ENCODE data around the gene ATP8B3. TPM values are rescaled to one million over a fixed set of nuclear protein-coding genes. Genes with fewer than 3 reads are reported as not detected.
A peak's percentile ranks its signal among the peaks of the same experiment; 100 is the strongest.

ATP8B3 gene
- total and polyA plus RNA-seq, 9 of the 15 experiments (the other 6 are each of a cell fraction or from before 2014, with no cell fraction given), result 1.2 to 12.3 (median 3.8) TPM

DNA sequence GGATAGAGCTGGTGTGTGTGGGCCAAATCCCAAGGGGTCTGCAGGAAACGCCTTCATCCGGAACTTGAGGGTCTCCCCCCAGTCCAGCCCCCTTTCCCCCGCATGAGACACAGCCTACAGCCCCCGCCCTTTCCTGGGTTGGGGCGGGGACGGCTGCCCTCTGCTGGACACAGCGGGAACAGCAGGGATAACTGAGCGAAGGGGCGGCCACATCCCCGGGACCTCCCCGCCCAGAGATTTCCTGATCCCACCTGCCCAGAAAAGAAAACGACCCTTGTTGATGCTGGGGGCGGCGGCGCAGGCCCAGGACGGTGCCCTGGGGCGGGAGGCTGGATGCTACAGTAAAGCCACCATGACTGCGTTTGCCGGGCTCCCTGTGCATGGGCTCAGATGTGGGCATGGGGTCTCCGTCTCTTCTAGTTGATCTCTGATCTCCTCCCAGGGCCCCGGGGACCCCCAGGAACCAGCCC is 44.6 kb downstream of the ATP8B3 start (continued):
- peak; percentile 48 for TF ChIP-seq CTCFL (IDR thresholded peaks at IDR 0.05; ENCODE audit: borderline replicate concordance, insufficient read depth, low read depth, low read length, poor library complexity, severe bottlenecking)
- peak; percentile 30; the same call in 1 of the 2 replicates for TF ChIP-seq FOXP1 (CRISPR knock-in tag; IDR thresholded peaks at IDR 0.05)
- 0 out of 4 replicates have a peak, but pooled peaks of 1 of the 2 experiments have one; percentile 44 for TF ChIP-seq SRF (CRISPR knock-in tag; IDR thresholded peaks at IDR 0.05)
- peak; percentile 82; the same call in 1 of the 2 replicates for TF ChIP-seq XRCC5 (IDR thresholded peaks at IDR 0.05; ENCODE audit: low read depth, low read length)
- 0 out of 4 replicates have a peak, but pooled peaks of 1 of the 2 experiments have one; percentile 33 for TF ChIP-seq NONO (IDR thresholded peaks at IDR 0.05; ENCODE audit: low read depth in 2 of 2, low read length in 1 of 2)
- peak; percentile 58 for TF ChIP-seq PRDM10 (IDR thresholded peaks at IDR 0.05; ENCODE audit: partially characterized antibody)
- TF ChIP-seq EGR1 (conservative IDR thresholded peaks at IDR 0.05), result peak; percentile 46; the same call in 1 of the 2 replicates
- no peak for TF ChIP-seq HEY1 (CRISPR knock-in tag; IDR thresholded peaks at IDR 0.05; ENCODE audit: borderline replicate concordance)
- no peak for TF ChIP-seq EWSR1 (IDR thresholded peaks at IDR 0.05; ENCODE audit: borderline replicate concordance, low read depth, partially characterized antibody)
- TF ChIP-seq TCF7 (IDR thresholded peaks at IDR 0.05; ENCODE audit: borderline replicate concordance), result no peak
- TF ChIP-seq NEUROD1 (IDR thresholded peaks at IDR 0.05; ENCODE audit: borderline replicate concordance, low read depth, low read length, partially characterized antibody), result peak; percentile 36
- peak; percentile 90 for TF ChIP-seq SMC3 (conservative IDR thresholded peaks at IDR 0.05; ENCODE audit: insufficient read depth, low read depth, low read length)
- TF ChIP-seq, protein P1, sequence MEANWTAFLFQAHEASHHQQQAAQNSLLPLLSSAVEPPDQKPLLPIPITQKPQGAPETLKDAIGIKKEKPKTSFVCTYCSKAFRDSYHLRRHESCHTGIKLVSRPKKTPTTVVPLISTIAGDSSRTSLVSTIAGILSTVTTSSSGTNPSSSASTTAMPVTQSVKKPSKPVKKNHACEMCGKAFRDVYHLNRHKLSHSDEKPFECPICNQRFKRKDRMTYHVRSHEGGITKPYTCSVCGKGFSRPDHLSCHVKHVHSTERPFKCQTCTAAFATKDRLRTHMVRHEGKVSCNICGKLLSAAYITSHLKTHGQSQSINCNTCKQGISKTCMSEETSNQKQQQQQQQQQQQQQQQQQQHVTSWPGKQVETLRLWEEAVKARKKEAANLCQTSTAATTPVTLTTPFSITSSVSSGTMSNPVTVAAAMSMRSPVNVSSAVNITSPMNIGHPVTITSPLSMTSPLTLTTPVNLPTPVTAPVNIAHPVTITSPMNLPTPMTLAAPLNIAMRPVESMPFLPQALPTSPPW (CRISPR knock-in tag; IDR thresholded peaks at IDR 0.05), result peak; percentile 93
- no peak for TF ChIP-seq MAFK (IDR thresholded peaks at IDR 0.05; ENCODE audit: low read length)
- no peak for TF ChIP-seq WHSC1 (IDR thresholded peaks at IDR 0.05; ENCODE audit: low read length)
- peak; percentile 33; the same call in 1 of the 2 replicates for TF ChIP-seq RBFOX2 (IDR thresholded peaks at IDR 0.05; ENCODE audit: low read depth, low read length)
- no peak for TF ChIP-seq TOE1 (IDR thresholded peaks at IDR 0.05; ENCODE audit: borderline replicate concordance)
- no peak for TF ChIP-seq TOE1 (CRISPR knock-in tag; IDR thresholded peaks at IDR 0.05; ENCODE audit: borderline replicate concordance, low read depth)
- TF ChIP-seq ARID2 (IDR thresholded peaks at IDR 0.05), result peak; percentile 90
